ENCODE results near the gene STRIP2.
"Not testable (repeated sequence)": the region's sequence is repeated elsewhere in the genome, so short reads cannot be mapped to it uniquely, and the experiment has no call there.

Gene STRIP2, protein sequence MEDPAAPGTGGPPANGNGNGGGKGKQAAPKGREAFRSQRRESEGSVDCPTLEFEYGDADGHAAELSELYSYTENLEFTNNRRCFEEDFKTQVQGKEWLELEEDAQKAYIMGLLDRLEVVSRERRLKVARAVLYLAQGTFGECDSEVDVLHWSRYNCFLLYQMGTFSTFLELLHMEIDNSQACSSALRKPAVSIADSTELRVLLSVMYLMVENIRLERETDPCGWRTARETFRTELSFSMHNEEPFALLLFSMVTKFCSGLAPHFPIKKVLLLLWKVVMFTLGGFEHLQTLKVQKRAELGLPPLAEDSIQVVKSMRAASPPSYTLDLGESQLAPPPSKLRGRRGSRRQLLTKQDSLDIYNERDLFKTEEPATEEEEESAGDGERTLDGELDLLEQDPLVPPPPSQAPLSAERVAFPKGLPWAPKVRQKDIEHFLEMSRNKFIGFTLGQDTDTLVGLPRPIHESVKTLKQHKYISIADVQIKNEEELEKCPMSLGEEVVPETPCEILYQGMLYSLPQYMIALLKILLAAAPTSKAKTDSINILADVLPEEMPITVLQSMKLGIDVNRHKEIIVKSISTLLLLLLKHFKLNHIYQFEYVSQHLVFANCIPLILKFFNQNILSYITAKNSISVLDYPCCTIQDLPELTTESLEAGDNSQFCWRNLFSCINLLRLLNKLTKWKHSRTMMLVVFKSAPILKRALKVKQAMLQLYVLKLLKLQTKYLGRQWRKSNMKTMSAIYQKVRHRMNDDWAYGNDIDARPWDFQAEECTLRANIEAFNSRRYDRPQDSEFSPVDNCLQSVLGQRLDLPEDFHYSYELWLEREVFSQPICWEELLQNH

DNA sequence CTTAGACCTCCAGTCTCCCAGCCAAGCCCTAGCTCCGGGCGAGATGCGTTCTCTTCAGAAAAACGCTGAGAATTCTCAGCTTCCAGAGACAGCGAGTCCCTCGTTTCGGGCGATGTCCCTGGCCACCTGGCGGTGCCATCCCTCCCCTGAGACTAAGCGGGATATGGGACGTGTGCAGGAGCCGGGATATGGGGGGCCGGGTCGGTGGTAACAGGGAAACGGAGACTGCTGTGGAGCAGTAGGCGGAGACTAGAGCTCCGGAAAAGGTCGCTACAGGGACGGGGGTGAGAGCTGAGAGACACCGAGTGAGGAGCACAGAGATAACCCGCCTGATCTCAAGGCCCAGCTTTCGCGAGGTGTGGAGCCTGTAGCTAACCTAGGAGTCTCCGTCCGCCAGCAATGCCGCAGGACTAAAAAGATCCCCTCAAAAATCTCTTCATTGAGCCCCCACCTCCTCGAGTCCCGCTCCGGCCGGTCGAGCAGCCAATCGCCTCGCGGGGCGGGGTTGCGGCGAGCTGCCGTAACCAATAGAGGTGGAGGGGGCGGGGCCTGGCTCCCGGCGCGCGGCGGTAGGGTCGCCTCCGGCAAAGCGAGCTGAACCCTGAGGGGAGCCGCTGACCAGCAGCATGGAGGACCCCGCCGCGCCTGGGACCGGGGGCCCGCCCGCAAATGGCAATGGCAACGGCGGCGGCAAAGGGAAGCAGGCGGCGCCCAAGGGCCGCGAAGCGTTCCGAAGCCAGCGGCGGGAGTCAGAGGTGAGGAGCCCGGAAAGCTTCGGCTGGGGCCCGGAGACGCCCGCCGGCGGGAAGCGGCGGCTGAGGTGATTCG lies at the start of gene STRIP2:
Gene STRIP2, plus strand, starts transcription at position 586 of the 828 bp plus-strand sequence. Its CDS starts 41 bp downstream, at position 627.
- peak; percentile 90 for DNase-seq

DNA sequence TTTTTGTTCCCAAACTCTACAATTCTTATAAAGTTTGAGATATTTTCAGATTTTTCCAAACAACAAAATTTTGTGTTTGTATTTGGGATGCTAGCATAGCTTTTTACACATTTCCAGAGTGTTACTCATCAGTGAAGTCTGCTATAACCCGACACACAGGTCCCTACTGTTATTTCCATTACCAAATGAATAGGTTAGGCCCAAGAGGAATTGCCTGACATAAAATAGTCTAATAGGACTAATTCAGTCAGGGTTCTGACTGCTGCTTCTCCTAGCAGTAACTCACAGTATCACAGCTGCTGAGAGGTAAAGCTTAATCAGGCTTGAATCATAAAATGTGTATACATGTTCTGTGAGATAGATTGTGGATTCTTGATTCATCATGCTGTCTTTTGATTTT lies 49.1 kb upstream of the STRIP2 start:
- no peak for DNase-seq

DNA sequence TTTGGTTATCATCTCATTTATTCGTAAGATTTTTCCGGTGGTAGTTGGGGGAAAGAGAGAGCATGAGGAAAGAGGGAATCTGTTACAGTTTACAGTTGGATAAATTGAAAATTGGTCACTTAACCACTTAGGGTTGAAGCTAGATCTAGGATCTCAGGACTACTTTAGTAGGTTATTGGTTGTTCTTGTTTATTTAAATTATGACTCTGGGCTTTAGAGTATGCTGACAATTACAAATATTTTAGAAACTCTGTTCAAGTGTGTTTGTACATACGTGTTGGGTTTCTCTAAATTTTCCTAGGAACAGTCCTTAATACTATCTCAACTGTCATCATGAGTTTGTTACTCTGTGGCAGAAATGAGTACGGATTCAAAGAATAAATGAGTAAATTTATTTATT lies 48.6 kb upstream of the STRIP2 start:
- DNase-seq = no peak

DNA sequence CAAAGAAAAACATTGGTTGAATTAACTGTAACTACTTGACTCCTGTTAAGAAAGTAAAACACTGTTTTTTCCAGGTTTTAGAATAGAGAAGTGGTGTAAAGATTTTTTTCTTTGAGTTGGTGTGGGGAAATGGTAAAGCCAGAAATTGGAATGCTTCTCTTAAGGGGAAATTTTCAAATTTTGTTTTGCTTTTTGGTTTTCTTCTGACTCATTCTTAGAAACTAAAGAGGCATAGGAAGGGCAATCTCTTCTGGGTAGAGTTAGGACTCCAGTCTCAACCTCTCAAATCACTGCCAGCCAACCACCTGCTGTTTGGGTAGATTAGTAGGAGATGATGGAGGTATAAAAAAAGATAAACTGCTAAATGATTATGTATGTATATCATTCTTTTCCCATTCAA lies 47.7 kb upstream of the STRIP2 start:
- no peak for DNase-seq

DNA sequence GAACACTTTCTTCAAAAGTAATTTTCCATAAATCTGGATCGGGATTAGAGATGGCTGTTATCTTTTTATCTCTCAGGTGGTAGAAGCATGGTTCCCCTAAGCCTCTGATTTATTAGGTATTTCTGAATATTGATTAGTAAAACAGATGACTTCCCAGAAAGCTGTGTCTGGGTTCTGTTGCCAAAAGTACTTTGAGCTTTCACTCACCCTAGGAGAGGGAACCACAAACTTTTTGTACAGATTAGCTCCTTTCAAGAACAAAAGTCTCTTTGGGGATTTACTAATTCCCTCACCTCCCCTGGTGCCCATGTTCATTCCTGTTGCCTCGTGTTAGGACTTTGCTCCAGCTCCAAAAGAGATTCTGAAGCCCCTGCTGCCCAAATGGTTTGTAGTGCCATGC lies 46.7 kb upstream of the STRIP2 start:
- DNase-seq = no peak

DNA sequence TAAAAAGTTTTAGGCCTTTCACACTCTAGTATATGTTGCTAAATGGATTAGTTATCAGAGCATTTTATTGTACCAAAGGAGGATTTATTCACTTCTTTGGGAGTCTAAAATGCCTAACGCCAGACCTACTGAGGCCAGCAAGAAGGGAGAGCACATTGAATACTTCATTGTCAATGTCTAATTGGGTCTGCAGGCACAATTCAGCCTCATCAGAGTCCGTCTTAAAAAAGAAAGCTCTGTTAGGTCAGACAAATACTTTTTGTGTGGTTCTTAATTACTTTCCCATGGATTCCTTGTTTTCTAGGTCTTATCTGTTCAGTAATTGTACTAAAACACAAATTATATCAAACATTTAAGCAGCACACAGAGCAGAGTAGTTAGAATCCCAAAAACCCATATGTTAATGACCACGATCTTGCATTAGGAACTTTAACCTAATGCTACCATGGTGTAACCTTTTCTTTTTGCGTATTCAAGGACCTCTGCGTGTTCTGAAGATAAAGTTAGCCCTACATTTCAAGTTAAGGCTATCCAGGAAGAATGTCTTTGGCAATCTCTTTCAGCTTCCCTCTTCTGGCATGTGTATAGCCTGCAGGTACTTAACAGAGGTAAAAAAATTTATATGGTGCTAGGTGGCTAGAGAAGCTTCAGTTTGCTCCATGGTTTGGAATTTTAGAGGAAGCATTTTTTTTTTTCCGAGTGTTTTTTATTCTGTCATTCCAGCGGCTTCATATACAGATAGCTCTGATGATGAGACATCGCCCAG lies 45.7 kb upstream of the STRIP2 start:
- no peak for DNase-seq

DNA sequence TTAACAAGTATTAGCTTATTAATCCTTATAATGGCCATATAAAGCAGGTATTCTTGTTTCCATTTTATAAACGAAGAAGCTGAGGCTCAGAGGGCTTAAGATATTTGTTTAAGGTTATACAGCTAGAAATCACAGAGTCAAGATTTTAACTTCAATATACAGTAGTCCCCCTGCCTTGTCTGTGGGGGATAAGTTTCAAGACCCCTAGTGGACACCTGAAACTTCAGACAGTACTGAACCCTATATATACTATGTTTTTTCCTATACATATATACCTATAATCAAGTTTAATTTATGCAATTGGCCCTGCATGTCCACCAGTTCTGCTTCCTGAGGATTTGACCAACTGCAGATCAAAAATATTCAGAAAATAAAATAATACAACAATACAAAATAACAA lies 44.4 kb upstream of the STRIP2 start:
- DNase-seq = no peak

DNA sequence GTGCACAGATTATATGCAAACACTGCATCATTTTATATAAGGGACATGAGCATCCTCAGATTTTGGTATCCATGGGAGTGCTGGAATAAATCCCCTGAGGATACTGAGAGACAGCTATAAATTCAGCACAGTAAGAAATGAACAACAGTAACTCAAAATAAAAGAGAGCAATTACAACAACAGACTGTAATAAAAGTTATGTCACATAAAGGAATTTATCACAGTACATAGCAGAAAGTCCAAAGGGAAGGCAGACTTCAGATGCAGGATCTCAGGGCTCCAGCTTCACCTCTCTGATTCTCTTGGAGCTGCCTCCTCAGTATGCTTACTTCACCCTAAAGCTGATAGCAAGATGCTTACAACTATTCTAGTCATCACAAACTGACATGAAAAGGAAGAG lies 43.9 kb upstream of the STRIP2 start:
- DNase-seq = no peak

DNA sequence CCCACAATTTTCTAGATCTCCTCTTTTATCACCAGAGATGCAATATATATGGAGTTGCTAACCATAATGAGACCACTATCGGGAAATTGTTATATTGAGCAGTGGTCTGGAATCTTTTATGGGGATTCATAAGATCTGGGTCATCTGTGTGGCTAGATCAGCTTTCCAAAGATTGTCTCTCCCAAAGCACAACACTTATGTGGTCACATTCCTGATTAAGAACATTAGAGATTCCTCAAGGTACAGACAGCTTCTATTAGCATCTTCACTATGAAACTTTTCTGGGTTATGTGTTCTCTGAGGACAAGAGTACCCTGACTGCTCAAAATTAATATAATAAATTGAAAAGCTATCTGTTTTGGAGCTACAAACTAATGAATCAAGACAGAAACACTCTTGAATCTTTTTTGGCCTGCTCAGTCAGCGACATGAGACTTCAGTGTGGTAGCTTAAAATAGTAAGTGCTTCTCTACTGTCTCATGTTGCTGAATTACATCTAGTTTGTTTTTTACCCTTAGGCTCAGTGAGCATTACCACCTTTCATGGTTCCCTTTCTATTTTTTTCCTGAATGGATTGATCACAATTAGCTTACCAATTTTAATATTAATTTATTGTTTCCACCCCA lies 42.6 kb upstream of the STRIP2 start:
- DNase-seq = no peak

DNA sequence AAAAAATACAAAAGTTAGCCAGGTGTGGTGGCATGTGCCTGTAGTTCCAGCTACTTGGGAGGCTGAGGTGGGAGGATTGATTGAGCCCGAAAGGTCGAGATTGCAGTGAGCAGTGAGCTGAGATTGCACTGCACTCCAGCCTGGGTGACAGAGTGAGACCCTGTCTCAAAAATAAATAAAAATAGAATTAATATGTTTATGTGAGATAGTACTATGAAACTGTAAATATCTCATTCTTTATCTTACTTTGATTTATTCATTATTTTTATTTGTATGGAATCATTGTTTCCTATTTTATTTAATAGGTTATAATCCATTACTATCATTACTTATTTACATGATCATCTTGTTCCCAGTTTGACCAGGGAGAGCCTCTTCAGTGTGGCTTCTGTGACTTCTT lies 41.0 kb upstream of the STRIP2 start:
- no peak for DNase-seq

DNA sequence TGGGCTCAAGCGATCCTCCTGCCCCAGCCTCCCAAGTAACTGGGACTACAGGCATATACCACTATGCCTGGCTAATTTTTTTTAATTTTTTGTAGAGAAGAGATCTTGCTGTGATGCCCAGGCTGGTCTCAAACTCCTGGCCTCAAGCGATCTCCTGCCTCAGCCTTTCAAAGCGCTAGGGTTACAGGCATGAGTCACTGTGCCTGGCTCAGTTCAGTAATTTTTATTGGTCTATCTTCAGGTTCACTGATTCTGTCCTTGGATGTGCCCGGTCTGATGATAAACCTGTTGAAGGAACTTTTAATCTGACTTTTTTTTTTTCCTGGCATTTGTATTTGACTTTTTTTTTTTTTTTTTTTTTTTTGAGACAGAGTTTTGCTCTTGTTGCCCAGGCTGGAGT lies 40.1 kb upstream of the STRIP2 start:
- DNase-seq = no peak

DNA sequence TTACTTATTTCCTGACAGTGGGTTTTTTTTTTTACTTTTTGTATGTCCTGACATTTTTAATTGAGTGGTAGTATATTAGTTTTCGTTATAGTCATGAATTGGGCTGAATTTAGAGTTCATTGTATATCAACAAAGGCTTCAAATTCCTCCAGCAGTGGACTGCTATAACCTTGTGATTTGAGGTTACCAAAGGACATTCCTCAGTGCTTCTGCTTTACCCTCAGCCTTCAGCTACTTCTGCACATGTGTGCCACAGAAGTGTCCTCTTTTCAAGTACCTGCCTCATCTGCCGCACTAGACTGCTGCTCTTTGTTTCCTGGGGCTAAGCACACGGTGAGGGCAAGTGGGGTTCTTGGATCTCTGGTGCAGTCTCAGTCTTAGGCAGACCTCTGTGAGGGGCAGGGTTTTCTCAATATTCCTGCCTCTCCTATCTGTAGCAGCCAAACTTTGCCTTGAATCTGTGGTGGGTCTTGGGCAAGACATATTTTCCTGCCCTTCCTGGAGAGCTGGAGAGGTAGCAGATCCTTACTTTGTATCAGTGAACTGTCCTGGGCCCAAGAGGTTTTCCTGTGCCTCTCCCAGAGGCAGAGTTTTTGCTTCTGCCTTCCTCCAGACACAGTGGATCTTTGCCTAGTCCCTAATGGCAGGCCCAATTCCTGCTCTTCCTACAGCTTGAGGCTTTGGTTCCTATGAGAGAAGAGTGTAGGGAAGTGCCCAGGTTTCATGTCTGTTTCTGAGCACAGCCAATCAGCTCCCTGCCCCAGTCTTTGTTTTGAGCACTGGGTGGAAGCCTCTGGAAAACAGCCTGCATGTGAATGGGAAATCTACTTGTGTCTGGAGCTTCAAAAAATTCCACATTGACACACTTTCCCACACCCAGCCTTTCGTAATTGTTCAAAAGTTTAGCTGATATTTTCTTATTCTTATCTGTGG lies 39.0 kb upstream of the STRIP2 start:
- no peak for DNase-seq

DNA sequence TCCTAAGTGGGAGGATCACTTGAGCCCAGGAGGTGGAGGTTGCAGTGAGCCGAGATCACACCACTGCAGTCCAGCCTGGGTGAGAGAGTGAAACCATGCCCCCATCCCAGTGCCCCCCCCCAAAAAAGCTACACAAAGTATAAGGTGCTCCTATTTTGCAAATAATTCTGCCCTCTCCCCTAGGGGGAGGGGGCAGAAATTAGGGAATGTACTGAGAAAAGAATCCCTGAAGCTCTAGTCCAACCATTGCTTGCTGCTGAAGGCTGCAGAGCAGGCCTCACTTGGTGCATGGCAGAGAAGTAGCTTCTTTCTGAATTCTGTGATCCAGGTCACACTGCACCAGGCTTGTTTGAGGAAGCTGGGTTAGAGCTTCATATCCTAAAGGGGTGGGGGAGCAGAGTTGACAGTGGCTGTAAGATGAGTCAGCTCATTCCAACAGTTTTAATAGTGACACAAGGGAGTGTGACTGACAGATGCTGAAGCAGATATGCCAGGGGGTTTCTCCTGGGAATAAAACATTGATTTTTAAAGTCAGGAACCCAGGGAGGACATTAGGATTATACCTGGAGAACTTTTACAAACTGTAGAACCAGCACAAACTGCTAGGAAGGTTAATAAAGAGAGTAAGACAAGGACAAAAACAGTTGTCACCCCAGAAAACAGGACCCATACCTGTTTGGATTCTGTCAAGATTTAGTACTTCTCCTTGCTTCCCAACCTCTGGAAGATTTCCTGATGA lies 32.8 kb upstream of the STRIP2 start:
- peak; percentile 74 for DNase-seq

DNA sequence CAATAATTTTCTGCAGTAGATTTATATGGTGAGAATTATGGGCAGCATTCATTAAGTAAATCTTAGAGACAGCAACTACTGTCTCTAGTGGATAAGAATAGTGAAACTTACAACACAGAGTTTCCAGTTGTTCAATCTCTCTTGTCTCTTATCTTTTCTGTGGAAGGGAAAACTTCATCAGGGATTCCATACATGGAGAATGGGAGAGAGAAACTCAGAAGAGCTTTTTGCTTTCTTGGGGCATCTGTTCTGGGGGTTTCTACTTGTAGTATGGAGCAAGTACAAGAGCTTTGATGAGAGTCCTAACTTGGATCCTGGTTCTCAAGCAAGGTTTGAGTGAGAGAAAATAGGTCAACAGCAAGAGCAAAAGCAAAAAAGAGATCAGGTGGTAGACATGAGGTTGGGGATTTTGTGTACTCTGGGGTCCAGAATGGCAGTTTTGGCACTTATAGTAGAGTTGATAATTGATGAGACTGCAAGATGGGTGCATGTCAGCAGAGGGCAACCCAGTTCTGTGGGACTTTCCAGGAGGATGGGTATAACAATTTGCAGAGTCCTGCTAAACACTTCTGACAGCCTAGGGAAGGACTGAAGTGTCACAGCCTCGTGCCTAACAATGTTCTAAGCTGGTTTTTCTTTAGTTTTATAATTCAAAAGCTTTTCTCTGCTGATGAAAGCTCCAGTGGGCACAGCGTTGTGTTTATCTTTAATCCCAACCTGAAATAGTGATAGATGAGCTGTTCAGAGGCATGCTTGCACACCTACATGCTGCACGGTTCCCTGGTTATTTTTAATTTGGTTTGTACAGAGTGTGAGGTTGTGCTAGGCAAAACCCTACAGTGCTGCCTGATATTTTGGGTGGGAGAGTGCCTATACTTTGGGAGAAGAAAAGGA lies 32.0 kb upstream of the STRIP2 start:
- peak; percentile 71 for DNase-seq

DNA sequence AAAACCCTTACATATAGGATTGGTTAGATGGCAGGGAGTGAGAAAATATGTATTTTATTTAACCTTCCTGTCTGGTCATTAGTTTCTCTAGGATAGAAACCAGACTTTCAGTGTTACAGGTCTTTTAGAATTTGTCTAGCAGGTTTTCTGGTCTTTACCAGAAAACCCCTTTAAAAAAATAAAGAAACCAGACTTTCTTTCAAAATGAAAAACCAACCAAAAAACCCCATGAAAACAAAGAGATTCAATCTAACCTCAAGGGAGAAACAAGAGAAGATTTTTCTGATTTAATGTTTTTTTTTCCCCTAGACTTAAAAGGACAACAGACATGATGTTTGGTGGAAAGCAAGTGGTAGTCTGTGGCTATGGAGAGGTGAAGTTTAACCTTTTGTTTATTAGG lies 28.7 kb upstream of the STRIP2 start:
- DNase-seq = no peak

DNA sequence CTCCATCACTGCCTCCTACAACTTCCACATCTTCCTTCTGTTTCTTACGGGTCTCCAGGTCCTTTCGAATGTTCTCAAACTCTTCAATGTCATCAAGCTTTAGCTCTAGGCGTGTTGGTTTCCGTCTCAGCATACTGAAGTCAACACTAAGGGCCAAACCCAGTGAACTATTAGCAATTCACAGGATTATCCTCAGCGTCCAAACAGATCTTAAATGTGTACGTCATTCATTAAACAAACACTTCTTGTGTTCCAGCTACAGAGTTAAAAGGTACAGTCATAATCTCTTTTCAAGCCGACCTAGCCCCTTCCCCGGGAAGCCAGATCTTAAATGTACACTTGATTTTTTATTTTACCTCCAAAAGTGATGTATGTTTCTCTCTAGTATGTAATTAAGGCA lies 24.0 kb upstream of the STRIP2 start:
- not testable (repeated sequence) for DNase-seq

DNA sequence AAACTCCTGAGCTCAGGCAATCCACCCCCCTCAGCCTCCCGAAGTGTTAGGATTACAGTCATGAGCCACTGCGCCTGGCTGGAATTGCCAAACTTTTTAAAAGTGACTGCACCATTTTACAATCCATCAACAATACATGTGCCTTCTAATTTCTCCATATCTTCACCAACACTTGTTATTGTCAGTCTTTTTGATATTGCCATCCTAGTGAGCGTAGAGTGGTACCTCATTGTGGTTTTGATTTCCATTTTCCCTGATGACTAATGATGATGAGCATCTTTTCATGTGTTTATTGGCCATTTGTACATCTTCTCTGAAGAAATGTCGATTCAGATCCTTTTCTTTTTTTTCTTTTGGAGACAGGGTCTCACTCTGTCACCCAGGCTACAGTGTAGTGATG lies 21.7 kb upstream of the STRIP2 start:
- no peak for DNase-seq

DNA sequence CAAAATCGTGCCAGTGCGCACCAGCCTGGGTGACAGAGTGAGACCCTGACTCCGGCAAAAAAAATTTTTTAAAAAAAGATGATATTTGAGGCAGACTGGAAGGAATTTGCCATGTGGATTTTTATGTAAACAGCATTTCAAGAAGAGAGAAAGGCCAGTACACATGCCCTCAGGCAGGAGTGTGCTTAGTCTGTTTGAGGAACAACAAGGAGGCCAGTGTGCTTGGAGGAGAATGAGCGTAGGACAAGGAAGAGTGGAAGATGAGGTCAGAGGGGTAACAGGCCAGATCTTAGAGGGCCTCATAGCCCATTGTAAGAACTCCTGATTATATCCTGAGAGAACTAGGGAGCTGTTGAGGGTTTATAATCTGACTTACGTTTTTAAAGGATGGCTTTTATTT lies 17.2 kb upstream of the STRIP2 start:
- DNase-seq = no peak

DNA sequence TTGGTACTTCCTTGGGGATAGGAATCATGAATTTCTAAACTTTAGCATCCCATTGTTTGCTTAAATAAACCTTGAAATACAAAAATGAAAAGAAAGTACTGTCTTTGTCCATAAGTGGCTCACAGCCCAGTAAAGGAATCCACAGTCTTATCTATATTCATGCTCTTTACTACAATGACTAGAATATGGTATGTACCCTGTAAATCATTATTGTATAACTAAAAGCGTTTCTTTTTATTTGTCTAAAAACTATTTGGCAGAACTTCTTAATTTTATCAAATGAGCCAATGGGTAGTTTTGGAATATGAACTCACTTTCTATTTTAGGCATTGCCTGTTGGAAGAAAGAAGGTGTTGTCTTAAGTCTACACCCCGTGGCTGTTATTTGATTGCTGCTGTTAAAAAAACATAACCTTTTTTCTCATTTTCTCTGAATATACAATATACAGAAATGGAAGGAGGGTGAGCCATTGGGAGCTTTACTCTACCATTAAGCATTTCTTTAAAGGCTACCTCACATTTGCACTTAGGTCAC lies 12.4 kb upstream of the STRIP2 start:
- no peak for DNase-seq

Measured in hematopoietic multipotent progenitor cell treated with erythropoietin and hydrocortisone succinate and interleukin-3 and kit ligand, for 8 days (in vitro differentiated cells).